PC-9 (cell line): ENCODE data around the gene PRSS3.

Source experiments
- CTCF ChIP-seq: fragments of 200-600 bp; sonication (generic); conservative IDR thresholded peaks from 2 replicates; pipeline ENCODE4 v1.6.1; 2017; ENCODE audit warnings: mixed run types, antibody characterized with exemption, mild to moderate bottlenecking, moderate library complexity
- EZH2 ChIP-seq: fragments of 200-600 bp; sonication (generic); IDR thresholded peaks from 2 replicates; pipeline ENCODE4 v1.8.0; 2017; ENCODE audit warnings: antibody characterized with exemption, low read depth

GRCh38 chr9:33843312-33843961, 48.1 kb downstream of the PRSS3 start:
- TF ChIP-seq CTCF: no peak
- no peak for TF ChIP-seq EZH2
